ENCODE data around the gene SLC22A14. TPM values are rescaled to one million over a fixed set of nuclear protein-coding genes. Genes with fewer than 3 reads are reported as not detected.

Gene SLC22A14
- total and polyA plus RNA-seq, 10 of the 15 experiments (the other 5 are each of a cell fraction or from before 2014, with no cell fraction given) = not detected

DNA sequence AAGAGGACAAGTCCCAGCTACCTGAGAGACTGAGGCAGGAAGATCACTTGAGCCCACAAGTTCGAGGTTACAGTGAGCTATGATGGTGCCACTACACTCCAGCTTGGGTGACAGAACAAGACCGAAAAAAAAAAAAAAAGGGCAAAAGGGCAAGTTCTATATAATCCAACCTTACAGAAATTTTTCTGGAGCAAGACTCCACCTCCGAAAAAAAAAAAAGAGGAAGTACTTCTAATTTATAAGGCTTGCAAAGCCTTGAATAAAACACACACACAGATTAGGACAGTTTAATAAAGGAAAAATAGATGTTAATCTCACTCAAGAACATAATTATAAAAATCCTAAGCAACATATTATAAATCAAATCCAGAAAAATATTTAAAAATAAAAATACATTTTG is 50.1 kb downstream of the SLC22A14 start (continued):
- TF ChIP-seq, protein P1, sequence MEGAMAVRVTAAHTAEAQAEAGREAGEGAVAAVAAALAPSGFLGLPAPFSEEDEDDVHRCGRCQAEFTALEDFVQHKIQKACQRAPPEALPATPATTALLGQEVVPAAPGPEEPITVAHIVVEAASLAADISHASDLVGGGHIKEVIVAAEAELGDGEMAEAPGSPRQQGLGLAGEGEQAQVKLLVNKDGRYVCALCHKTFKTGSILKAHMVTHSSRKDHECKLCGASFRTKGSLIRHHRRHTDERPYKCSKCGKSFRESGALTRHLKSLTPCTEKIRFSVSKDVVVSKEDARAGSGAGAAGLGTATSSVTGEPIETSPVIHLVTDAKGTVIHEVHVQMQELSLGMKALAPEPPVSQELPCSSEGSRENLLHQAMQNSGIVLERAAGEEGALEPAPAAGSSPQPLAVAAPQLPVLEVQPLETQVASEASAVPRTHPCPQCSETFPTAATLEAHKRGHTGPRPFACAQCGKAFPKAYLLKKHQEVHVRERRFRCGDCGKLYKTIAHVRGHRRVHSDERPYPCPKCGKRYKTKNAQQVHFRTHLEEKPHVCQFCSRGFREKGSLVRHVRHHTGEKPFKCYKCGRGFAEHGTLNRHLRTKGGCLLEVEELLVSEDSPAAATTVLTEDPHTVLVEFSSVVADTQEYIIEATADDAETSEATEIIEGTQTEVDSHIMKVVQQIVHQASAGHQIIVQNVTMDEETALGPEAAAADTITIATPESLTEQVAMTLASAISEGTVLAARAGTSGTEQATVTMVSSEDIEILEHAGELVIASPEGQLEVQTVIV (IDR thresholded peaks at IDR 0.05; ENCODE audit: borderline replicate concordance, partially characterized antibody) = no peak
- TF ChIP-seq, protein P2, sequence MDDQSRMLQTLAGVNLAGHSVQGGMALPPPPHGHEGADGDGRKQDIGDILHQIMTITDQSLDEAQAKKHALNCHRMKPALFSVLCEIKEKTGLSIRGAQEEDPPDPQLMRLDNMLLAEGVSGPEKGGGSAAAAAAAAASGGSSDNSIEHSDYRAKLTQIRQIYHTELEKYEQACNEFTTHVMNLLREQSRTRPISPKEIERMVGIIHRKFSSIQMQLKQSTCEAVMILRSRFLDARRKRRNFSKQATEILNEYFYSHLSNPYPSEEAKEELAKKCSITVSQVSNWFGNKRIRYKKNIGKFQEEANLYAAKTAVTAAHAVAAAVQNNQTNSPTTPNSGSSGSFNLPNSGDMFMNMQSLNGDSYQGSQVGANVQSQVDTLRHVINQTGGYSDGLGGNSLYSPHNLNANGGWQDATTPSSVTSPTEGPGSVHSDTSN (IDR thresholded peaks at IDR 0.05; ENCODE audit: insufficient replicate concordance, low read depth, low read length) = no peak
- no peak for TF ChIP-seq PML (IDR thresholded peaks at IDR 0.05; ENCODE audit: low read length)
- TF ChIP-seq SREBF1 (IDR thresholded peaks at IDR 0.05; ENCODE audit: low read length) = no peak
- no peak for TF ChIP-seq EGR1 (IDR thresholded peaks at IDR 0.05; ENCODE audit: borderline replicate concordance in 1 of 2, low read depth in 2 of 2, low read length in 2 of 2)
- no peak for TF ChIP-seq KLF5 (IDR thresholded peaks at IDR 0.05; ENCODE audit: partially characterized antibody)
- TF ChIP-seq POU2F2 (IDR thresholded peaks at IDR 0.05; ENCODE audit: borderline replicate concordance, low read depth, low read length) = no peak
- TF ChIP-seq MEF2B (IDR thresholded peaks at IDR 0.05; ENCODE audit: partially characterized antibody, poor library complexity, severe bottlenecking) = no peak
- no peak for TF ChIP-seq JUND (IDR thresholded peaks at IDR 0.05; ENCODE audit: low read depth, low read length)
- TF ChIP-seq, protein P3, sequence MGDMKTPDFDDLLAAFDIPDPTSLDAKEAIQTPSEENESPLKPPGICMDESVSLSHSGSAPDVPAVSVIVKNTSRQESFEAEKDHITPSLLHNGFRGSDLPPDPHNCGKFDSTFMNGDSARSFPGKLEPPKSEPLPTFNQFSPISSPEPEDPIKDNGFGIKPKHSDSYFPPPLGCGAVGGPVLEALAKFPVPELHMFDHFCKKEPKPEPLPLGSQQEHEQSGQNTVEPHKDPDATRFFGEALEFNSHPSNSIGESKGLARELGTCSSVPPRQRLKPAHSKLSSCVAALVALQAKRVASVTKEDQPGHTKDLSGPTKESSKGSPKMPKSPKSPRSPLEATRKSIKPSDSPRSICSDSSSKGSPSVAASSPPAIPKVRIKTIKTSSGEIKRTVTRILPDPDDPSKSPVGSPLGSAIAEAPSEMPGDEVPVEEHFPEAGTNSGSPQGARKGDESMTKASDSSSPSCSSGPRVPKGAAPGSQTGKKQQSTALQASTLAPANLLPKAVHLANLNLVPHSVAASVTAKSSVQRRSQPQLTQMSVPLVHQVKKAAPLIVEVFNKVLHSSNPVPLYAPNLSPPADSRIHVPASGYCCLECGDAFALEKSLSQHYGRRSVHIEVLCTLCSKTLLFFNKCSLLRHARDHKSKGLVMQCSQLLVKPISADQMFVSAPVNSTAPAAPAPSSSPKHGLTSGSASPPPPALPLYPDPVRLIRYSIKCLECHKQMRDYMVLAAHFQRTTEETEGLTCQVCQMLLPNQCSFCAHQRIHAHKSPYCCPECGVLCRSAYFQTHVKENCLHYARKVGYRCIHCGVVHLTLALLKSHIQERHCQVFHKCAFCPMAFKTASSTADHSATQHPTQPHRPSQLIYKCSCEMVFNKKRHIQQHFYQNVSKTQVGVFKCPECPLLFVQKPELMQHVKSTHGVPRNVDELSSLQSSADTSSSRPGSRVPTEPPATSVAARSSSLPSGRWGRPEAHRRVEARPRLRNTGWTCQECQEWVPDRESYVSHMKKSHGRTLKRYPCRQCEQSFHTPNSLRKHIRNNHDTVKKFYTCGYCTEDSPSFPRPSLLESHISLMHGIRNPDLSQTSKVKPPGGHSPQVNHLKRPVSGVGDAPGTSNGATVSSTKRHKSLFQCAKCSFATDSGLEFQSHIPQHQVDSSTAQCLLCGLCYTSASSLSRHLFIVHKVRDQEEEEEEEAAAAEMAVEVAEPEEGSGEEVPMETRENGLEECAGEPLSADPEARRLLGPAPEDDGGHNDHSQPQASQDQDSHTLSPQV (IDR thresholded peaks at IDR 0.05) = no peak
- no peak for TF ChIP-seq NFYB (IDR thresholded peaks at IDR 0.05; ENCODE audit: insufficient read depth, low read depth, low read length)
- no peak for TF ChIP-seq GABPA (IDR thresholded peaks at IDR 0.05; ENCODE audit: low read depth)
